ENCODE measurements around the gene ADPGK. TPM values are rescaled to one million over a fixed set of nuclear protein-coding genes. Genes with fewer than 3 reads are reported as not detected.

Gene ADPGK
- total and polyA plus RNA-seq, 7 donors = 10.2 to 41.1 (median 25.2) TPM

GRCh38 chr15:72781631-72782030 is 1.9 kb downstream of the ADPGK start:
- WGBS, 2 donors = 77 to 86% methylated on average over 6 of the region's 6 CpGs
- H3K9me3 ChIP-seq = no peaks in the 10 kb centered on the region
- H3K36me3 ChIP-seq = peaks cover 0 to 23% (median 2%) of the 10 kb centered on the region in 4 donors
- TF ChIP-seq POLR2AphosphoS5 (IDR thresholded peaks at IDR 0.05) (no peak), POLR2A (IDR thresholded peaks at IDR 0.05) (no peak), EP300 (IDR thresholded peaks at IDR 0.05) (no peak), CTCF (IDR thresholded peaks at IDR 0.05) (no peak)
- H3K27me3 ChIP-seq = no peaks in the 10 kb centered on the region
- peaks cover 0 to 27% (median 20%) of the 10 kb centered on the region in 4 donors for H3K4me1 ChIP-seq
- intact Hi-C loops (cut with DNase I) = loop anchor here (5.0 kb wide), 4 partner anchors 309 to 851 kb away; partner anchors contain the start of genes ARIH1, MYO9A, NPTN and SENP8
- H3K4me3 ChIP-seq = no peak overlapping the region
- DNase-seq = no peak
- no peak overlapping the region for H3K27ac ChIP-seq

GRCh38 chr15:72778796-72779195 is 4.8 kb downstream of the ADPGK start:
- 84 to 92% methylated on average over 6 of the region's 6 CpGs for WGBS, 2 donors
- Histone ChIP-seq H3K9me3 (no peaks in the 10 kb centered on the region), H3K27me3 (no peaks in the 10 kb centered on the region), H3K4me3 (no peak overlapping the region), H3K27ac (no peak overlapping the region), H3K4me1 (peaks cover 0 to 19% (median 12%) of the 10 kb centered on the region in 4 donors), H3K36me3 (peaks cover 0 to 34% (median 2%) of the 10 kb centered on the region in 4 donors)
- no peak for DNase-seq
- TF ChIP-seq POLR2AphosphoS5 (IDR thresholded peaks at IDR 0.05) = no peak
- TF ChIP-seq POLR2A (IDR thresholded peaks at IDR 0.05) = no peak
- no peak for TF ChIP-seq CTCF (IDR thresholded peaks at IDR 0.05)
- no peak for TF ChIP-seq EP300 (IDR thresholded peaks at IDR 0.05)
- intact Hi-C loops (cut with DNase I) = no loop called here

GRCh38 chr15:72774696-72775383 is 8.7 kb downstream of the ADPGK start:
- Histone ChIP-seq H3K36me3 (peaks cover 4 to 69% (median 4%) of the 10 kb centered on the region in 4 donors), H3K27ac (no peak overlapping the region), H3K9me3 (no peaks in the 10 kb centered on the region), H3K4me3 (no peak overlapping the region), H3K27me3 (no peaks in the 10 kb centered on the region), H3K4me1 (no peaks in the 10 kb centered on the region)
- intact Hi-C loops (cut with DNase I) = no loop called here
- TF ChIP-seq EP300 (IDR thresholded peaks at IDR 0.05) = no peak
- no peak for TF ChIP-seq CTCF (IDR thresholded peaks at IDR 0.05)
- no peak for TF ChIP-seq POLR2A (IDR thresholded peaks at IDR 0.05)
- TF ChIP-seq POLR2AphosphoS5 (IDR thresholded peaks at IDR 0.05) = no peak
- no peak for DNase-seq
- 83 to 91% methylated on average over 2 of the region's 2 CpGs for WGBS, 2 donors

- Histone ChIP-seq H3K36me3 (peaks cover 8 to 83% (median 16%) of the 10 kb centered on the region in 4 donors), H3K27me3 (no peaks in the 10 kb centered on the region), H3K4me3 (no peak overlapping the region), H3K9me3 (peaks cover 0 to 7% (median 0%) of the 10 kb centered on the region in 4 donors), H3K27ac (no peak overlapping the region), H3K4me1 (no peaks in the 10 kb centered on the region)
- DNase-seq = no peak
- intact Hi-C loops (cut with DNase I) = no loop called here
- TF ChIP-seq CTCF (IDR thresholded peaks at IDR 0.05) = no peak
- no peak for TF ChIP-seq POLR2AphosphoS5 (IDR thresholded peaks at IDR 0.05)
- TF ChIP-seq POLR2A (IDR thresholded peaks at IDR 0.05) = no peak
- TF ChIP-seq EP300 (IDR thresholded peaks at IDR 0.05) = no peak
- 78 to 87% methylated on average over 1 of the region's 1 CpG for WGBS, 2 donors
These were observed 12.2 kb downstream of the ADPGK start for GRCh38 chr15:72771329-72771725.
